ENCODE data around the gene RPS21.

Gene RPS21

GRCh38 chr20:62354811-62355341, 32.0 kb upstream of the RPS21 start:
- no peaks in the 10 kb centered on the region for H3K27me3 ChIP-seq (ENCODE audit: control insufficient read depth, low read length)
- no peak overlapping the region for H3K4me3 ChIP-seq (ENCODE audit: low read length)
- H4K20me1 ChIP-seq (ENCODE audit: control insufficient read depth, insufficient read depth, low read depth, low read length) = no peaks in the 10 kb centered on the region
- H3K4me1 ChIP-seq (ENCODE audit: control insufficient read depth, low read length) = peaks cover 17% of the 10 kb centered on the region
- H3K36me3 ChIP-seq (ENCODE audit: control insufficient read depth, low read length) = no peaks in the 10 kb centered on the region; the same call in 1 of the 2 replicates
- no peaks in the 10 kb centered on the region for H3K79me2 ChIP-seq (ENCODE audit: control insufficient read depth, low read length)
- H3K27ac ChIP-seq (ENCODE audit: low read depth, low read length) = no peak overlapping the region
- no peaks in the 10 kb centered on the region for H3K9me2 ChIP-seq (replicated peaks; ENCODE audit: control insufficient read depth, low read length)
- no peaks in the 10 kb centered on the region for H3F3A ChIP-seq (ENCODE audit: control insufficient read depth, insufficient read depth)
- no peak overlapping the region for H3K4me2 ChIP-seq (ENCODE audit: low read length)
- no peaks in the 10 kb centered on the region for H3K9me3 ChIP-seq (ENCODE audit: control insufficient read depth, insufficient read depth, low read length)
- TF ChIP-seq CTCF (IDR thresholded peaks at IDR 0.05; ENCODE audit: low read depth, low read length, poor library complexity, severe bottlenecking) (no peak), EZH2phosphoT487 (IDR thresholded peaks at IDR 0.05; ENCODE audit: borderline replicate concordance, low read length) (no peak)

GRCh38 chr20:62355516-62355877, 31.4 kb upstream of the RPS21 start:
- Histone ChIP-seq H4K20me1 (ENCODE audit: control insufficient read depth, insufficient read depth, low read depth, low read length) (no peaks in the 10 kb centered on the region), H3K4me2 (ENCODE audit: low read length) (no peak overlapping the region), H3K27ac (ENCODE audit: low read depth, low read length) (no peak overlapping the region), H3K79me2 (ENCODE audit: control insufficient read depth, low read length) (no peaks in the 10 kb centered on the region), H3K4me1 (ENCODE audit: control insufficient read depth, low read length) (peaks cover 17% of the 10 kb centered on the region), H3K27me3 (ENCODE audit: control insufficient read depth, low read length) (no peaks in the 10 kb centered on the region), H3K4me3 (ENCODE audit: low read length) (no peak overlapping the region), H3K36me3 (ENCODE audit: control insufficient read depth, low read length) (no peaks in the 10 kb centered on the region; the same call in 1 of the 2 replicates), H3K9me2 (replicated peaks; ENCODE audit: control insufficient read depth, low read length) (no peaks in the 10 kb centered on the region), H3K9me3 (ENCODE audit: control insufficient read depth, insufficient read depth, low read length) (no peaks in the 10 kb centered on the region), H3F3A (ENCODE audit: control insufficient read depth, insufficient read depth) (no peaks in the 10 kb centered on the region)
- TF ChIP-seq EZH2phosphoT487 (IDR thresholded peaks at IDR 0.05; ENCODE audit: borderline replicate concordance, low read length) (no peak), CTCF (IDR thresholded peaks at IDR 0.05; ENCODE audit: low read depth, low read length, poor library complexity, severe bottlenecking) (no peak)

GRCh38 chr20:62355878-62356588, 30.9 kb upstream of the RPS21 start:
- H3K4me3 ChIP-seq (ENCODE audit: low read length) = no peak overlapping the region
- no peaks in the 10 kb centered on the region for H3K79me2 ChIP-seq (ENCODE audit: control insufficient read depth, low read length)
- H3K4me2 ChIP-seq (ENCODE audit: low read length) = no peak overlapping the region
- no peaks in the 10 kb centered on the region; the same call in 1 of the 2 replicates for H3K36me3 ChIP-seq (ENCODE audit: control insufficient read depth, low read length)
- peaks cover 17% of the 10 kb centered on the region for H3K4me1 ChIP-seq (ENCODE audit: control insufficient read depth, low read length)
- no peak overlapping the region for H3K27ac ChIP-seq (ENCODE audit: low read depth, low read length)
- no peaks in the 10 kb centered on the region for H3K9me3 ChIP-seq (ENCODE audit: control insufficient read depth, insufficient read depth, low read length)
- no peaks in the 10 kb centered on the region for H3K27me3 ChIP-seq (ENCODE audit: control insufficient read depth, low read length)
- TF ChIP-seq CTCF (IDR thresholded peaks at IDR 0.05; ENCODE audit: low read depth, low read length, poor library complexity, severe bottlenecking) (no peak), EZH2phosphoT487 (IDR thresholded peaks at IDR 0.05; ENCODE audit: borderline replicate concordance, low read length) (no peak)
- no peaks in the 10 kb centered on the region for H3K9me2 ChIP-seq (replicated peaks; ENCODE audit: control insufficient read depth, low read length)
- no peaks in the 10 kb centered on the region for H4K20me1 ChIP-seq (ENCODE audit: control insufficient read depth, insufficient read depth, low read depth, low read length)
- H3F3A ChIP-seq (ENCODE audit: control insufficient read depth, insufficient read depth) = no peaks in the 10 kb centered on the region
